Measurements from ENCODE around the gene ANP32B. TPM values are rescaled to one million over a fixed set of nuclear protein-coding genes. Genes with fewer than 3 reads are reported as not detected.
A peak's percentile ranks its signal among the peaks of the same experiment; 100 is the strongest.
"Not testable (repeated sequence)": the region's sequence is repeated elsewhere in the genome, so short reads cannot be mapped to it uniquely, and the experiment has no call there.

Gene ANP32B
- total RNA-seq, 4 donors from 2014 or later: 19.7 to 32.1 (median 27.5) TPM

GRCh38 chr9:97944612-97945011, 38.5 kb upstream of the ANP32B start:
- Histone ChIP-seq H3K27ac (no peak overlapping the region), H3K36me3 (no peaks in the 10 kb centered on the region), H3K4me1 (no peaks in the 10 kb centered on the region), H3K4me3 (replicated peaks in 1 of 3) (no peak overlapping the region), H3K27me3 (no peaks in the 10 kb centered on the region), H3K9me3 (no peaks in the 10 kb centered on the region)
- DNase-seq: no peak
- TF ChIP-seq POLR2A (IDR thresholded peaks at IDR 0.05): no peak
- TF ChIP-seq CTCF (IDR thresholded peaks at IDR 0.05): no peak
- intact Hi-C loops (cut with DNase I): no loop called here
- 82 to 85% methylated on average over 3 of the region's 3 CpGs for WGBS, 2 donors

DNA sequence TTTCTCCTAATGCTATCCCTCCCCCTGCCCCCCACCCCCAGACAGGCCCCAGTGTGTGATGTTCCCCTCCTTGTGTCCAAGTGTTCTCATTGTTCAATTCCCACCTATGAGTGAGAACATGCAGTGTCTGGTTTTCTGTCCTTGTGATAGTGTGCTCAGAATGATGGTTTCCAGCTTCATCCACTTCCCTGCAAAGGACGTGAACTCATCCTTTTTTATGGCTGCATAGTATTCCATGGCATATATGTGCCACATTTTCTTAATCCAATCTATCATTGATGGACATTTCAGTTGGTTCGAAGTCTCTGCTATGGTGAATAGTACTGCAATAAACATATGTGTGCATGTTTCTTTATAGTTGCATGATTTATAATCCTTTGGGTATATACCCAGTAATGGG, 37.7 kb upstream of the ANP32B start:
- WGBS, 2 donors: 80 to 85% methylated on average over 2 of the region's 2 CpGs
- intact Hi-C loops (cut with DNase I); DNase-seq; H3K36me3 ChIP-seq; H3K9me3 ChIP-seq; H3K27me3 ChIP-seq; H3K4me3 ChIP-seq (replicated peaks in 1 of 3); H3K4me1 ChIP-seq; H3K27ac ChIP-seq: not testable (repeated sequence)

DNA sequence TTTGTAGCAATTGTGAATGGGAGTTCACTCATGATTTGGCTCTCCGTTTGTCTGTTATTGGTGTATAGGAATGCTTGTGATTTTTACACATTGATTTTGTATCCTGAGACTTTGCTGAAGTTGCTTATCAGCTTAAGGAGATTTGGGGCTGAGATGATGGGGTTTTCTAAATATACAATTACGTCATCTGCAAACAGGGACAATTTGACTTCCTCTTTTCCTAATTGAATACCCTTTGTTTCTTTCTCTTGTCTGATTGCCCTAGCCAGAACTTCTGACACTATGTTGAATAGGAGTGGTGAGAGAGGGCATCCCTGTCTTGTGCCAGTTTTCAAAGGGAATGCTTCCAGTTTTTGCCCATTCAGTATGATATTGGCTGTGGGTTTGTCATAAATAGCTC, 36.0 kb upstream of the ANP32B start:
- H3K9me3 ChIP-seq; H3K27me3 ChIP-seq; H3K4me1 ChIP-seq; DNase-seq; intact Hi-C loops (cut with DNase I); H3K36me3 ChIP-seq; H3K27ac ChIP-seq; H3K4me3 ChIP-seq (replicated peaks in 1 of 3): not testable (repeated sequence)
- 41 to 42% methylated on average over 2 of the region's 2 CpGs for WGBS, 2 donors

DNA sequence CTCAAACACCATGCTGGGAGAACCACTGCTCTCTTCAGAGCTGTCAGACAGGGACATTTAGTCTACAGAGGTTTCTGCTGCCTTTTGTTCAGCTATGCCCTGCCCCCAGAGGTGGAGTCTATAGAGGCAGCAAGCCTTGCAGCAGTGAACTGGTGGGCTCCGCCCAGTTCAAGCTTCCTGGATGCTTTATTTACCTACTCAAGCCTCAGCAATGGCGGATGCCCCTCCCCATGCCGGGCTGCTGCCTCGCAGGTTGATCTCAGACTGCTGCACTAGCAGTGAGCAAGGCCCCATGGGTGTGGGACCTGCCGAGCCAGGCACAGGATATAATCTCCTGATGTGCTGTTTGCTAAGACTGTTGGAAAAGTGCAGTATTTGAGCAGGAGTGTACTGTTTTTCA, 32.3 kb upstream of the ANP32B start:
- 88 to 89% methylated on average over 3 to 5 of the region's 5 CpGs for WGBS, 2 donors
- H3K27ac ChIP-seq; H3K4me3 ChIP-seq (replicated peaks in 1 of 3); H3K9me3 ChIP-seq; DNase-seq; intact Hi-C loops (cut with DNase I); H3K4me1 ChIP-seq; H3K36me3 ChIP-seq; H3K27me3 ChIP-seq: not testable (repeated sequence)

- peak; percentile 64 to 68 for DNase-seq
- H3K4me3 ChIP-seq (replicated peaks in 1 of 3): no peak overlapping the region
- no peaks in the 10 kb centered on the region for H3K4me1 ChIP-seq
- intact Hi-C loops (cut with DNase I): no loop called here
- no peaks in the 10 kb centered on the region for H3K9me3 ChIP-seq
- TF ChIP-seq CTCF (IDR thresholded peaks at IDR 0.05) (peak; percentile 42 to 80 (median 62)), POLR2A (IDR thresholded peaks at IDR 0.05) (no peak)
- no peaks in the 10 kb centered on the region for H3K36me3 ChIP-seq
- no peak overlapping the region for H3K27ac ChIP-seq
- H3K27me3 ChIP-seq: no peaks in the 10 kb centered on the region
Measured at GRCh38 chr9:97954550-97954989, 28.6 kb upstream of the ANP32B start.

GRCh38 chr9:97956331-97956730, 26.8 kb upstream of the ANP32B start:
- Histone ChIP-seq H3K4me3 (replicated peaks in 1 of 3) (no peak overlapping the region), H3K27me3 (no peaks in the 10 kb centered on the region), H3K36me3 (no peaks in the 10 kb centered on the region), H3K27ac (no peak overlapping the region), H3K4me1 (no peaks in the 10 kb centered on the region), H3K9me3 (no peaks in the 10 kb centered on the region)
- no peak for TF ChIP-seq POLR2A (IDR thresholded peaks at IDR 0.05)
- no peak for TF ChIP-seq CTCF (IDR thresholded peaks at IDR 0.05)
- intact Hi-C loops (cut with DNase I): no loop called here
- DNase-seq: no peak

DNA sequence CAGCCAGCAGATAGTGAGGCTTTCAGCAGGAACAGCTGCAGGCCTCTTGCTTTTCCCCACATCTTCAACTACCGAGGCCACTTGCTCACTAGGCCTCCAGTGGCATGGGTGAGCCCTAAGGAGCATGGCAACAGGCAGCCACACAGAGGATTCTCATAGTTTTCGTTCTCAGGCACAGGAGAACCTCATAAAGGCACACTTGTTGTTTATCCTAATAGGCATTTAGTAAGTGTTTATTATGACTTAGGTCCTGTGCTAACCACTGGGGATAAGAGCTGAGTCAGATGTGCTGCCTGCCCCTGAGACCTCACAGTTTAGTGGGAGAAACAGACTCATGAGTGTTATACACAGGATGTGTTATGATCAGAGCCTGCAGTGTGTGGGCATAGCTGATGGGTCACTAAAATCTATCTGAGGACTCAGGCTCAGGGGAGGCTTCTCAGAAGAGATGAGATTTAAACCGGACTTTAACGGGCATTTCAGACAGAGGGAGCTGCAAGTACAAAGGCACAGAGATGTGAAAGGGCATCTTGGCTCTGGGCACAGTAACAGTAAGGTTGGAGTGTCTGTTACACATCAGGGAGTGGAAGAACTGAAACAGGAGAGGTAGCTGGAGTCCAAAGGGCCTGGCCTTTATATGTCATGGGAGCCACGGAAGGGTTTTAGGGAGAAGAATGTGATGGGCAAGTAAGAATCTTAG, 24.2 kb upstream of the ANP32B start:
- WGBS, 2 donors: 66 to 68% methylated on average over 5 of the region's 5 CpGs
- Histone ChIP-seq H3K4me3 (replicated peaks in 1 of 3) (no peak overlapping the region), H3K4me1 (no peaks in the 10 kb centered on the region), H3K36me3 (no peaks in the 10 kb centered on the region), H3K27ac (no peak overlapping the region), H3K27me3 (no peaks in the 10 kb centered on the region), H3K9me3 (no peaks in the 10 kb centered on the region)
- intact Hi-C loops (cut with DNase I): no loop called here
- TF ChIP-seq CTCF (IDR thresholded peaks at IDR 0.05) (no peak), POLR2A (IDR thresholded peaks at IDR 0.05) (no peak)
- no peak for DNase-seq
